GM19467 (cell line): Measurements from ENCODE around the gene SWI5.
A peak's percentile ranks its signal among the peaks of the same experiment; 100 is the strongest.

ENCODE experiments used
- ATAC-seq: cut with Tn5 transposase; IDR thresholded peaks from one replicate; pipeline ENCODE4 v1.9.1; 2021; ENCODE audit warnings: mild to moderate bottlenecking, moderate library complexity; ENCODE audit not compliant: unreplicated experiment

Gene SWI5

GRCh38 chr9:128251732-128252100 lies 24.4 kb upstream of the SWI5 start:
- no peak for ATAC-seq

- no peak for ATAC-seq
Measured at GRCh38 chr9:128252317-128253139, 23.5 kb upstream of the SWI5 start.

GRCh38 chr9:128253140-128253990 lies 22.7 kb upstream of the SWI5 start:
- ATAC-seq, result no peak

- no peak for ATAC-seq
Measured at GRCh38 chr9:128253991-128254346, 22.1 kb upstream of the SWI5 start.

GRCh38 chr9:128254362-128254761 lies 21.7 kb upstream of the SWI5 start:
- no peak for ATAC-seq

GRCh38 chr9:128254855-128255759 lies 21.0 kb upstream of the SWI5 start:
- ATAC-seq, result no peak

- ATAC-seq, result no peak
Measured at GRCh38 chr9:128257086-128257825, 18.8 kb upstream of the SWI5 start.

GRCh38 chr9:128257907-128258306 lies 18.2 kb upstream of the SWI5 start:
- ATAC-seq, result no peak

- ATAC-seq, result no peak
Measured at GRCh38 chr9:128258326-128258725, 17.8 kb upstream of the SWI5 start.

- ATAC-seq, result no peak
Measured at GRCh38 chr9:128259156-128259555, 16.9 kb upstream of the SWI5 start.

GRCh38 chr9:128260340-128260739 lies 15.7 kb upstream of the SWI5 start:
- ATAC-seq, result no peak

GRCh38 chr9:128262687-128263086 lies 13.4 kb upstream of the SWI5 start:
- no peak for ATAC-seq

- ATAC-seq, result no peak
Measured at GRCh38 chr9:128265348-128265847, 10.7 kb upstream of the SWI5 start.

- no peak for ATAC-seq
Measured at GRCh38 chr9:128266868-128267590, 9.0 kb upstream of the SWI5 start.

GRCh38 chr9:128271112-128271511 lies 5.0 kb upstream of the SWI5 start:
- no peak for ATAC-seq

GRCh38 chr9:128271512-128271911 lies 4.6 kb upstream of the SWI5 start:
- ATAC-seq, result no peak

GRCh38 chr9:128274245-128274644 lies 1.8 kb upstream of the SWI5 start:
- ATAC-seq, result no peak

- peak; percentile 36 for ATAC-seq
Measured at GRCh38 chr9:128275198-128276007, 673 bp upstream of the SWI5 start, which contains the start of gene GOLGA2. TSS of gene GOLGA2 (minus strand) at chr9:128276007. CDS start at chr9:128275976, 31 bp downstream.
